Sigmoid colon (tissue), 4 donors: Measurements from ENCODE around the gene ATF5.

Source experiments
- CTCF ChIP-seq, 4 experiments: fragments of 450-650 bp in 3 of 4; fragments of 200-600 bp in 1 of 4; IDR thresholded peaks; one replicate each; pipeline ENCODE4 v1.5.1; 2016 to 2019; ENCODE audit warnings: antibody characterized with exemption in 4 of 4, mild to moderate bottlenecking in 3 of 4, moderate library complexity in 2 of 4
- EP300 ChIP-seq, 4 donors: sonication (generic); formaldehyde crosslinking; IDR thresholded peaks; one replicate each; pipeline ENCODE4 v1.6.1; 2017; ENCODE audit warnings: antibody characterized with exemption in 4 of 4
- POLR2A ChIP-seq, 2 donors: fragments of 450-650 bp; IDR thresholded peaks; one replicate each; pipeline ENCODE4 v1.6.1; 2016; ENCODE audit warnings: antibody characterized with exemption in 2 of 2, mild to moderate bottlenecking in 2 of 2, moderate library complexity in 2 of 2
- POLR2AphosphoS5 ChIP-seq, 4 donors: sonication (generic); formaldehyde crosslinking; IDR thresholded peaks; one replicate each; pipeline ENCODE4 v1.6.1; 2017; ENCODE audit warnings: antibody characterized with exemption in 4 of 4

GRCh38 chr19:49887665-49888509 is 41.1 kb upstream of the ATF5 start:
- TF ChIP-seq CTCF (IDR thresholded peaks at IDR 0.05) (no peak), EP300 (IDR thresholded peaks at IDR 0.05) (no peak), POLR2A (IDR thresholded peaks at IDR 0.05) (no peak), POLR2AphosphoS5 (IDR thresholded peaks at IDR 0.05) (no peak)
